ENCODE data around the gene RNF126.
"Not testable (repeated sequence)": the region's sequence is repeated elsewhere in the genome, so short reads cannot be mapped to it uniquely, and the experiment has no call there.

The RNF126 gene

DNA sequence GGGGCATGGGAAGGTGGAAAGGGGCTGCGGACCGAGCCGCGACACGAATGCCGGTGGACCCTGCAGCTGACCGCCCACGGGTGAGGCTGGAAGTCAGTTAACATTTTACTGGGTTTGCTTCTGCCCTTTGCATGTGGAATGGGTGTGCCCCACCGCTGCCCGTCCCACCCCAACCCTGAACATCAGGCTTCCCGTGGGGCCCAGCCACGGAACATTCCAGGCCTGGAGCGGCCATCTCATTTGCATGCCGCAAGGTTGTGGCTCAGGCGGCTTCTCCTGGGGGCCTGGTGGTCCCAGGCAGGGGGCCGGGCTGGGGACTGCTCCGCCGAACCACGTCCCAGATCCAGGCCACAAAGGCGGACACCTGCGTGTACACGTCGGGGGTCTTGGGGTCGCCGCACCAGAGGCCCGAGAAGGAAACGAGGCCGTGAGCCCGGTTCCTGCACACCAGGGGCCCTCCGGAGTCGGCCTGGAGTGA lies 22.5 kb upstream of the RNF126 start:
- DNase-seq (ENCODE audit: low spot score), result no peak

- DNase-seq (ENCODE audit: low spot score), result no peak
Observed at GRCh38 chr19:682678-683320, 19.8 kb upstream of the RNF126 start.

GRCh38 chr19:681029-682019 lies 18.3 kb upstream of the RNF126 start:
- DNase-seq (ENCODE audit: low spot score), result peak; percentile 89

- DNase-seq (ENCODE audit: low spot score), result peak; percentile 100
Observed at GRCh38 chr19:680287-681028, 17.4 kb upstream of the RNF126 start.

GRCh38 chr19:679418-680286 lies 16.6 kb upstream of the RNF126 start:
- no peak for DNase-seq (ENCODE audit: low spot score)

GRCh38 chr19:678791-679388 lies 15.9 kb upstream of the RNF126 start:
- no peak for DNase-seq (ENCODE audit: low spot score)

GRCh38 chr19:677601-678436 lies 14.8 kb upstream of the RNF126 start:
- DNase-seq (ENCODE audit: low spot score), result no peak

- no peak for DNase-seq (ENCODE audit: low spot score)
Observed at GRCh38 chr19:677201-677600, 14.2 kb upstream of the RNF126 start.

GRCh38 chr19:676339-677105 lies 13.5 kb upstream of the RNF126 start, which contains the start of gene FSTL3:
Gene FSTL3, plus strand, starts transcription at chr19:676392. Its CDS starts 32 bp downstream, at chr19:676424.
- DNase-seq (ENCODE audit: low spot score), result no peak

DNA sequence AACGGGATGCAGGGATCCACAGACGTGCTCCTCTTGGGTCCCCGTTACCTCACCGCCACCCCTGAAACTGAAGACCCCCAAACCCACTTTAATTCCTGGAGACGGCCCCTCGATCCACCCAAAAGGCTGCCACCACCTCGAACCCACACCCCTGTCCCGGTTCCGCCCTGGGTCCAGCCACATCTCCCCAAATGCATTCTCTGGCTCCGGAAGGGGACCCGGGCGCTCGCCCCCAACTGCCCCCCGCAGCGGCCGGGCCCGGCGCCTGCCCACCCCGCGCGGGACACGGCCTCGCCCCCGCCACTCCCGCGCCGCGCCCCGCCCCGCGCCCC lies 13.0 kb upstream of the RNF126 start:
- no peak for DNase-seq (ENCODE audit: low spot score)

GRCh38 chr19:674282-675151 lies 11.5 kb upstream of the RNF126 start:
- DNase-seq (ENCODE audit: low spot score), result no peak

GRCh38 chr19:670609-671075 lies 7.6 kb upstream of the RNF126 start:
- no peak for DNase-seq (ENCODE audit: low spot score)

DNA sequence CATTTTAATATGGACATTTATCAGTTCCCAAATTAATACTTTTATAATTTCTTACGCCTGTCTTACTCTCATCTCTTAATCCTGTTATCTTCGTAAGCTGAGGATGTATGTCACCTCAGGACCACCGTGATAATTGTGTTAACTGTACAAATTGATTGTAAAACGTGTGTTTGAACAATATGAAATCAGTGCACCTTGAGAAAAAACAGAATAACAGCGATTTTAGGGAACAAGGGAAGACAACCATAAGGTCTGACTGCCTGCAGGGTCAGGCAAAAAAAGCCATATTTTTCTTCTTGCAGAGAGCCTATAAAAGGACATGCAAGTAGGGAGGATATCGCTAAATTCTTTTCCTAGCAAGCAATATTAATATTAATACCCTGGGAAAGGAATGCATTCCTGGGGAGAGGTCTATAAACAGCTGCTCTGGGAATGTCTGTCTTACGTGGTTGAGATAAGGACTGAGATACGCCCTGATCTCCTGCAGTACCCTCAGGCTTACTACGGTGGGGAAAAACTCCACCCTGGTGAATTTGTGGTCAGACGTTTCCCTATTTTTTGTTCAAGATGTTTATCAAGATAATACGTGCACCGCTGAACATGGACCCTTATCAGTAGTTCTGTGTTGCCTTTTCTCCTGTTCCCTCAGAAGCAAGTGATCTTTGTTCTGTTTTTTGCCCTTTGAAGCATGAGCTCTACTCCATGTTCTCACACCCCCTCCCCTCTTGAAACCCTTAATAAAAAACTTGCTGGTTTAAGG lies 5.8 kb upstream of the RNF126 start:
- DNase-seq (ENCODE audit: low spot score), result not testable (repeated sequence)

GRCh38 chr19:666985-667573 lies 4.1 kb upstream of the RNF126 start:
- DNase-seq (ENCODE audit: low spot score), result not testable (repeated sequence)

DNA sequence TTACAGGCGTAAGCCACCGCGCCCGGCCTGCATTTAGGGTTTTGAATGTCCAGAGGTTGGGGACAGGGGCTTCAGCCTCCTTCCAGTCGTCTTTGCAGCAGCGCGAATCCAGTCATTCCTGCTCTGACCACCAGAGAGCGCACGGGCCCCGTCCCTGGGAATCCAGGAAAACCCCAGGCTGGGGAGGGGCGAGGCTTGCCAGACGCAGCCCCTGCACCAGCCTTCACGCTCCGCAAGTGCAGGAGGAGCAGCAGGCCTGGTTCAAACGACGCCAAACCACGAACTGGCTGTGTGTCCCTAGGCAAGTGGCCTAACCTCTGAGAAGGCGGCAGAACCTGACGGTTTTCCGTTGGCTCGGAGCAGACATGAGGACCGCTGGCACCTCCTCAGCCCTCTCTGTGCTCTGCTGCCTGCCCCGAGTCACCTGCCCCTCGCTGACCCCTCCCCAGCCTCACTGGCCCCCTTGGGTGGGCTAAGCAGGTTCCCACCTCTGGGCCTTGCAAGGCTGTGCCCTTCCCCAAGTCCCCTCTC lies 2.0 kb upstream of the RNF126 start:
- DNase-seq (ENCODE audit: low spot score), result peak; percentile 76

GRCh38 chr19:663682-664117 lies 686 bp upstream of the RNF126 start:
- no peak for DNase-seq (ENCODE audit: low spot score)
